HepG2 (cell line): ENCODE data around the gene MBD3L3. TPM values are rescaled to one million over a fixed set of nuclear protein-coding genes. Genes with fewer than 3 reads are reported as not detected.

Experiments
- GFI1 ChIP-seq: sonication (generic); formaldehyde crosslinking; IDR thresholded peaks from 2 replicates; pipeline ENCODE4 v1.5.0; 2020; ENCODE audit warnings: missing genetic modification reagents, mild to moderate bottlenecking, borderline replicate concordance
- HHEX ChIP-seq: IDR thresholded peaks from 2 replicates; pipeline ENCODE4 v1.6.1; 2016; ENCODE audit warnings: control low read depth
- KIAA2018 ChIP-seq: sonication (generic); formaldehyde crosslinking; IDR thresholded peaks from 2 replicates; pipeline ENCODE4 v1.5.0; 2020; ENCODE audit warnings: mild to moderate bottlenecking, missing genetic modification reagents, borderline replicate concordance
- MLXIP ChIP-seq: sonication (generic); formaldehyde crosslinking; IDR thresholded peaks from 2 replicates; pipeline ENCODE4 v1.9.0; 2021; ENCODE audit warnings: missing genetic modification reagents, borderline replicate concordance
- MTF1 ChIP-seq: sonication (generic); formaldehyde crosslinking; IDR thresholded peaks from 2 replicates; pipeline ENCODE4 v1.5.0; 2020; ENCODE audit warnings: missing genetic modification reagents
- RARA ChIP-seq: IDR thresholded peaks from 2 replicates; pipeline ENCODE4 v1.6.1; 2016; ENCODE audit warnings: missing genetic modification reagents, missing compliant biosample characterization
- TBL1XR1 ChIP-seq: fragments of 150-350 bp; IDR thresholded peaks from 2 replicates; pipeline ENCODE4 v1.6.1; 2014; ENCODE audit warnings: borderline replicate concordance, low read length; ENCODE audit not compliant: partially characterized antibody
- polyA plus RNA-seq, 8 experiments: library from polyadenylated mRNA; depleted of rRNA in 3 of 8; stranded (reverse) in 7 of 8; unstranded in 1 of 8; fragments of >200 nt; fragmentation: Illumina TruSeq in 4 of 8; extraction: Trizol in 4 of 8; gene quantifications; 2 replicates each; pipeline versions ENCODE4 v1.2.1 to v1.2.3, GENCODE V29; 2011 to 2016; ENCODE audit warnings: low read depth in 4 of 8, missing spikeins in 1 of 8, mixed read lengths in 1 of 8; ENCODE audit not compliant: insufficient read depth in 1 of 8
- total RNA-seq, 5 experiments: library from RNA; depleted of rRNA; stranded (reverse); fragments of >200 nt; fragmentation: Illumina TruSeq; extraction: Trizol; gene quantifications; 2 replicates each; pipeline ENCODE4 v1.2.3, GENCODE V29; 2016; ENCODE audit warnings: low read depth in 1 of 5
- TF ChIP-seq, protein P1 (sequence below): sonication (generic); formaldehyde crosslinking; IDR thresholded peaks from 2 replicates; pipeline ENCODE4 v1.5.1; 2020; ENCODE audit warnings: mild to moderate bottlenecking, missing genetic modification reagents, borderline replicate concordance
- TF ChIP-seq, protein P2 (sequence below): sonication (generic); formaldehyde crosslinking; IDR thresholded peaks from 2 replicates; pipeline ENCODE4 v1.5.0; 2020; ENCODE audit warnings: missing genetic modification reagents

MBD3L3 gene
- total and polyA plus RNA-seq, 2 of the 13 experiments (the other 11 are each of a cell fraction or from before 2014, with no cell fraction given): not detected

DNA sequence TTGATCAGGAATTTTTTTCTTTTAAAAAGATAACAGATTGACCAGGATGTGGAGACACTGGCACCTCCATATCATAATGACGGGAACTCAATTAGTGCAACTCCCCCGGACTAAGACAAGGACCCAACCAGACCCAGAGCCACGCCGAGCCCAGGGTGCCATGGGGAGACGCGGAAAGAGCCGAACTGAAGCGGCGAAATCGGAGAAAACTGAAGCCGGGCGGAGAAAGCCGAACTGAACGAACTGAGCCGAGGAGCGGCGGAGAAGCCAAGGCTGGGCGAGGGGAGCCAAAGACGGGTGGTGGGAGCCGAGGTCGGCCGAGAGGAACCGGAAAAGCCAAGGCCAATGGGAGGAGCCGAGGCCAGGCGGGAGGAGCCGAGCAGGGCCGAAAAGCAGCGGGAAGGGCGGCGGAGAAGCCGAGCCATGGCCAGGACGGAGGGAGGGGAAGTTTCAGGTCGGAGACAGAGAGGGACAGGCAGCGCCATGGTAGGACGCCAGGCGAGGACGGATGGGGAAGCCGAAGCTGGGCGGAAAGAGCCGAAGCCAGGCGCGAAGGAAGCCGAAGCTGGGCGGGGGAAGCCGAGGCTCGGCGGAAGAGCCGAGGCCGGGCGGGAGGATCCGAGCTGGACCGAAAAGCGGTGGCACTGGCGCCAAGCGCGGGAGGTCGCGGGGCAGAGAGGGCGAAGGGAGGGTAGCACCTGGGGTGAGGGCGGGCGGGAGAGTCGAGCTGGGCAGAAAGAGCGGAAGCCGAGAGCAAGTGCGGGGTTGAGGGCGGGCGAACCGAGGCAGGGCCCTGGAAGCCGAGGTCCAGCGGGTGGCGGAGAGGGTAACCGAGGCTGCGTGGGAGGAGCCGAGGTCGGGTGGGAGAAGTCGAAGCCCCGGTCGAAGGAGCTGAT is 40.5 kb upstream of the MBD3L3 start (continued):
- TF ChIP-seq MTF1 (CRISPR knock-in tag) (no peak), RARA (CRISPR knock-in tag) (no peak), HHEX (no peak), GFI1 (0 out of 2 replicates have a peak, but pooled peaks have one; percentile 42), KIAA2018 (CRISPR knock-in tag) (no peak), MLXIP (no peak), TBL1XR1 (no peak)
- TF ChIP-seq, protein P1, sequence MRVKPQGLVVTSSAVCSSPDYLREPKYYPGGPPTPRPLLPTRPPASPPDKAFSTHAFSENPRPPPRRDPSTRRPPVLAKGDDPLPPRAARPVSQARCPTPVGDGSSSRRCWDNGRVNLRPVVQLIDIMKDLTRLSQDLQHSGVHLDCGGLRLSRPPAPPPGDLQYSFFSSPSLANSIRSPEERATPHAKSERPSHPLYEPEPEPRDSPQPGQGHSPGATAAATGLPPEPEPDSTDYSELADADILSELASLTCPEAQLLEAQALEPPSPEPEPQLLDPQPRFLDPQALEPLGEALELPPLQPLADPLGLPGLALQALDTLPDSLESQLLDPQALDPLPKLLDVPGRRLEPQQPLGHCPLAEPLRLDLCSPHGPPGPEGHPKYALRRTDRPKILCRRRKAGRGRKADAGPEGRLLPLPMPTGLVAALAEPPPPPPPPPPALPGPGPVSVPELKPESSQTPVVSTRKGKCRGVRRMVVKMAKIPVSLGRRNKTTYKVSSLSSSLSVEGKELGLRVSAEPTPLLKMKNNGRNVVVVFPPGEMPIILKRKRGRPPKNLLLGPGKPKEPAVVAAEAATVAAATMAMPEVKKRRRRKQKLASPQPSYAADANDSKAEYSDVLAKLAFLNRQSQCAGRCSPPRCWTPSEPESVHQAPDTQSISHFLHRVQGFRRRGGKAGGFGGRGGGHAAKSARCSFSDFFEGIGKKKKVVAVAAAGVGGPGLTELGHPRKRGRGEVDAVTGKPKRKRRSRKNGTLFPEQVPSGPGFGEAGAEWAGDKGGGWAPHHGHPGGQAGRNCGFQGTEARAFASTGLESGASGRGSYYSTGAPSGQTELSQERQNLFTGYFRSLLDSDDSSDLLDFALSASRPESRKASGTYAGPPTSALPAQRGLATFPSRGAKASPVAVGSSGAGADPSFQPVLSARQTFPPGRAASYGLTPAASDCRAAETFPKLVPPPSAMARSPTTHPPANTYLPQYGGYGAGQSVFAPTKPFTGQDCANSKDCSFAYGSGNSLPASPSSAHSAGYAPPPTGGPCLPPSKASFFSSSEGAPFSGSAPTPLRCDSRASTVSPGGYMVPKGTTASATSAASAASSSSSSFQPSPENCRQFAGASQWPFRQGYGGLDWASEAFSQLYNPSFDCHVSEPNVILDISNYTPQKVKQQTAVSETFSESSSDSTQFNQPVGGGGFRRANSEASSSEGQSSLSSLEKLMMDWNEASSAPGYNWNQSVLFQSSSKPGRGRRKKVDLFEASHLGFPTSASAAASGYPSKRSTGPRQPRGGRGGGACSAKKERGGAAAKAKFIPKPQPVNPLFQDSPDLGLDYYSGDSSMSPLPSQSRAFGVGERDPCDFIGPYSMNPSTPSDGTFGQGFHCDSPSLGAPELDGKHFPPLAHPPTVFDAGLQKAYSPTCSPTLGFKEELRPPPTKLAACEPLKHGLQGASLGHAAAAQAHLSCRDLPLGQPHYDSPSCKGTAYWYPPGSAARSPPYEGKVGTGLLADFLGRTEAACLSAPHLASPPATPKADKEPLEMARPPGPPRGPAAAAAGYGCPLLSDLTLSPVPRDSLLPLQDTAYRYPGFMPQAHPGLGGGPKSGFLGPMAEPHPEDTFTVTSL (CRISPR knock-in tag): no peak
- TF ChIP-seq, protein P2, sequence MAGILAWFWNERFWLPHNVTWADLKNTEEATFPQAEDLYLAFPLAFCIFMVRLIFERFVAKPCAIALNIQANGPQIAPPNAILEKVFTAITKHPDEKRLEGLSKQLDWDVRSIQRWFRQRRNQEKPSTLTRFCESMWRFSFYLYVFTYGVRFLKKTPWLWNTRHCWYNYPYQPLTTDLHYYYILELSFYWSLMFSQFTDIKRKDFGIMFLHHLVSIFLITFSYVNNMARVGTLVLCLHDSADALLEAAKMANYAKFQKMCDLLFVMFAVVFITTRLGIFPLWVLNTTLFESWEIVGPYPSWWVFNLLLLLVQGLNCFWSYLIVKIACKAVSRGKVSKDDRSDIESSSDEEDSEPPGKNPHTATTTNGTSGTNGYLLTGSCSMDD: no peak
